HepG2 (cell line): ENCODE measurements around the gene OPN3. TPM values are rescaled to one million over a fixed set of nuclear protein-coding genes. Genes with fewer than 3 reads are reported as not detected.

Source experiments
- ATAC-seq: fragments of 200-7000 bp; cut with Tn5 transposase; 3 replicates; pipeline ENCODE4 v1.9.1; 2020; ENCODE audit warnings: mild to moderate bottlenecking, moderate library complexity
- BruUV-seq: library from RNA; stranded (reverse); fragments of 400-500 nt; replicated peaks from 2 replicates; lab custom pipeline; 2021; lab: Mats Ljungman, UMichigan
- CTCF ChIA-PET: fragments of 300-600 bp; formaldehyde crosslinking; extraction: SDS; loops from one replicate; lab custom pipeline; 2021; ENCODE audit warnings: low total read pairs, inconsistent platforms, low intra/inter-chr PET ratio; lab: Yijun Ruan, JAX
- POLR2A ChIA-PET: fragments of 350-600 bp; sonication (Branson Sonifier 250); formaldehyde crosslinking; loops from one replicate; lab custom pipeline; 2020; ENCODE audit warnings: antibody characterized with exemption, inconsistent platforms; lab: Yijun Ruan, JAX
- DNase-seq: peaks from one replicate; pipeline ENCODE4 v3.0.0-alpha.2; 2015; ENCODE audit warnings: low spot score
- FAIRE-seq: peaks from 3 replicates; lab custom pipeline; 2011; peaks lifted over from hg19 to GRCh38; lab: Jason Lieb, UNC
- H2AFZ ChIP-seq: one replicate; pipeline ENCODE4 v1.6.1; 2011; ENCODE audit warnings: low read length, inconsistent platforms
- H3K27ac ChIP-seq: fragments of 300-600 bp; 3 replicates; pipeline ENCODE4 v1.8.0; 2011; ENCODE audit warnings: mixed run types, mild to moderate bottlenecking, mixed read lengths, low read length, inconsistent platforms; ENCODE audit not compliant: insufficient read depth; ENCODE audit errors: extremely low read length
- H3K27me3 ChIP-seq, 2 experiments: fragments of 200-600 bp in 1 of 2; 2 replicates in 1 of 2; 3 replicates in 1 of 2; pipeline versions ENCODE4 v1.6.0 to v1.8.0; 2011; ENCODE audit warnings: low read length in 2 of 2, mild to moderate bottlenecking in 2 of 2, moderate library complexity in 2 of 2, inconsistent platforms in 1 of 2; ENCODE audit not compliant: insufficient read depth in 2 of 2, control insufficient read depth in 1 of 2
- H3K36me3 ChIP-seq, 2 experiments: fragments of 200-600 bp in 1 of 2; replicated peaks in 1 of 2; 2 replicates in 1 of 2; 3 replicates in 1 of 2; pipeline versions ENCODE4 v1.5.1 to v1.8.0; 2011; ENCODE audit warnings: low read length in 2 of 2, inconsistent platforms in 1 of 2; ENCODE audit not compliant: insufficient read depth in 2 of 2, control insufficient read depth in 1 of 2
- H3K4me1 ChIP-seq: 2 replicates; pipeline ENCODE4 v1.5.1; 2012; ENCODE audit warnings: low read length, inconsistent platforms; ENCODE audit not compliant: insufficient read depth
- H3K4me2 ChIP-seq: 2 replicates; pipeline ENCODE4 v1.6.0; 2011; ENCODE audit warnings: low read depth, low read length, inconsistent platforms
- H3K4me3 ChIP-seq, 3 experiments: fragments of 200-600 bp in 1 of 3; sonication (generic), shearing (Covaris generic) in 1 of 3; replicated peaks in 1 of 3; 2 replicates each; pipeline ENCODE4 v1.5.1; 2011 to 2016; ENCODE audit warnings: low read length in 3 of 3, inconsistent platforms in 2 of 3, low read depth in 2 of 3, mild to moderate bottlenecking in 2 of 3, control low read depth in 1 of 3, mixed read lengths in 1 of 3; ENCODE audit not compliant: insufficient read depth in 1 of 3
- H3K79me2 ChIP-seq: one replicate; pipeline ENCODE4 v1.6.1; 2011; ENCODE audit warnings: low read length, inconsistent platforms; ENCODE audit not compliant: insufficient read depth
- H3K9ac ChIP-seq: 2 replicates; pipeline ENCODE4 v1.6.0; 2011; ENCODE audit warnings: mild to moderate bottlenecking, low read depth, low read length, inconsistent platforms; ENCODE audit not compliant: insufficient read depth
- H3K9me3 ChIP-seq: 2 replicates; pipeline ENCODE4 v1.5.1; 2012; ENCODE audit warnings: mild to moderate bottlenecking, low read length
- H4K20me1 ChIP-seq: 2 replicates; pipeline ENCODE4 v1.6.0; 2011; ENCODE audit warnings: inconsistent platforms, mild to moderate bottlenecking, low read length, moderate library complexity; ENCODE audit not compliant: insufficient read depth
- BORCS8-MEF2B ChIP-seq: sonication (generic); formaldehyde crosslinking; IDR thresholded peaks from 2 replicates; pipeline ENCODE4 v1.8.0; 2022; ENCODE audit warnings: mild to moderate bottlenecking, missing genetic modification reagents
- ESRRA ChIP-seq: sonication (generic); formaldehyde crosslinking; IDR thresholded peaks from 2 replicates; pipeline ENCODE4 v1.5.1; 2020; ENCODE audit warnings: mild to moderate bottlenecking, low read depth, missing genetic modification reagents
- FOXA3 ChIP-seq: IDR thresholded peaks from 2 replicates; pipeline ENCODE4 v1.6.1; 2016; ENCODE audit warnings: missing genetic modification reagents, missing compliant biosample characterization
- FOXC1 ChIP-seq: sonication (generic); formaldehyde crosslinking; IDR thresholded peaks from 2 replicates; pipeline ENCODE4 v1.8.0; 2022; ENCODE audit warnings: mild to moderate bottlenecking, missing genetic modification reagents, borderline replicate concordance
- GABPB1 ChIP-seq: IDR thresholded peaks from 2 replicates; pipeline ENCODE4 v1.6.1; 2016; ENCODE audit warnings: mild to moderate bottlenecking, missing genetic modification reagents, moderate library complexity, missing compliant biosample characterization
- POLR2AphosphoS5 ChIP-seq: IDR thresholded peaks from 2 replicates; pipeline ENCODE4 v1.6.1; 2012; ENCODE audit warnings: low read depth, low read length
- ZNF292 ChIP-seq: sonication (generic); formaldehyde crosslinking; IDR thresholded peaks from 2 replicates; pipeline ENCODE4 v1.8.1; 2022; ENCODE audit warnings: mild to moderate bottlenecking, low read depth, missing genetic modification reagents, borderline replicate concordance
- WGBS: methylation state at CpG from one replicate; pipeline ENCODE4 v1.1.6; 2017; ENCODE audit warnings: low lambda C conversion rate; 5-methylcytosine and 5-hydroxymethylcytosine counted together
- in situ Hi-C: cut with HindIII; loops from 2 replicates; pipeline ENCODE4 v1.10.0; 2017; ENCODE audit warnings: low pct_unique_long_range_greater_than_20kb; ENCODE audit not compliant: extremely low pct_ligation_motif_present
- intact Hi-C: fragments of 100-400 bp; cut with micrococcal nuclease; formaldehyde crosslinking; loops from one replicate; pipeline ENCODE4 v1.10.0; 2022; ENCODE audit not compliant: unreplicated experiment
- polyA plus RNA-seq, 8 experiments: library from polyadenylated mRNA; depleted of rRNA in 3 of 8; stranded (reverse) in 7 of 8; unstranded in 1 of 8; fragments of >200 nt; fragmentation: Illumina TruSeq in 4 of 8; extraction: Trizol in 4 of 8; gene quantifications; 2 replicates each; pipeline versions ENCODE4 v1.2.1 to v1.2.3, GENCODE V29; 2011 to 2016; ENCODE audit warnings: low read depth in 4 of 8, missing spikeins in 1 of 8, mixed read lengths in 1 of 8; ENCODE audit not compliant: insufficient read depth in 1 of 8
- total RNA-seq, 5 experiments: library from RNA; depleted of rRNA; stranded (reverse); fragments of >200 nt; fragmentation: Illumina TruSeq; extraction: Trizol; gene quantifications; 2 replicates each; pipeline ENCODE4 v1.2.3, GENCODE V29; 2016; ENCODE audit warnings: low read depth in 1 of 5
- TF ChIP-seq, protein P1 (sequence below): sonication (generic); formaldehyde crosslinking; IDR thresholded peaks from 2 replicates; pipeline ENCODE4 v1.5.1; 2020; ENCODE audit warnings: missing genetic modification reagents, mild to moderate bottlenecking, borderline replicate concordance
- TF ChIP-seq, protein P2 (sequence below): sonication (generic); formaldehyde crosslinking; IDR thresholded peaks from 2 replicates; pipeline ENCODE4 v1.5.1; 2020; ENCODE audit warnings: missing genetic modification reagents, mild to moderate bottlenecking, borderline replicate concordance

OPN3 gene
- total and polyA plus RNA-seq, 2 of the 13 experiments (the other 11 are each of a cell fraction or from before 2014, with no cell fraction given): 17.4 to 23.0 TPM

DNA sequence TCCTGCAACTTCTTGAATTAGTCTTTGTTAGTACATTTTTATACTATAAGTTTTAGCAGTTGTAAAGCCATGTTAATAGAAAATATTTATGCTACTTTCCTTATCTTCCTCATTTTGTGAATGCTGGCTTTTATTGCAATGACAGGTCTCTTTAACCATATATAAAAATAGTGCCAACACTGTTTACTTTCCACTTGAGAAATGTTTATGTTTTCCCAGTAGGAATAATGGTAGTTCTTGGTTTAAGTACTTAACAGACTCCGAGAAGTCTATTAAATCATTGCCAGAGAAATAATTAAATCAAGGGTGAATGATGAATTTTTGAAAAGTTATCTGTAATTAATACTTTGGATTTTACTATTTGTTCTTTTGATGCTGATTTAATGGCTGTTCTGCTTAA is 9.7 kb downstream of the OPN3 start:
- BruUV-seq: no TSS peak
- H2AFZ ChIP-seq: no peak overlapping the region
- no peak overlapping the region for H3K4me3 ChIP-seq
- no peak overlapping the region for H3K9ac ChIP-seq
- TF ChIP-seq ZNF292 (CRISPR knock-in tag) (no peak), FOXC1 (CRISPR knock-in tag) (no peak), FOXA3 (CRISPR knock-in tag) (no peak), BORCS8-MEF2B (CRISPR knock-in tag) (no peak), GABPB1 (CRISPR knock-in tag) (no peak), POLR2AphosphoS5 (no peak), ESRRA (CRISPR knock-in tag) (no peak)
- TF ChIP-seq, protein P1, sequence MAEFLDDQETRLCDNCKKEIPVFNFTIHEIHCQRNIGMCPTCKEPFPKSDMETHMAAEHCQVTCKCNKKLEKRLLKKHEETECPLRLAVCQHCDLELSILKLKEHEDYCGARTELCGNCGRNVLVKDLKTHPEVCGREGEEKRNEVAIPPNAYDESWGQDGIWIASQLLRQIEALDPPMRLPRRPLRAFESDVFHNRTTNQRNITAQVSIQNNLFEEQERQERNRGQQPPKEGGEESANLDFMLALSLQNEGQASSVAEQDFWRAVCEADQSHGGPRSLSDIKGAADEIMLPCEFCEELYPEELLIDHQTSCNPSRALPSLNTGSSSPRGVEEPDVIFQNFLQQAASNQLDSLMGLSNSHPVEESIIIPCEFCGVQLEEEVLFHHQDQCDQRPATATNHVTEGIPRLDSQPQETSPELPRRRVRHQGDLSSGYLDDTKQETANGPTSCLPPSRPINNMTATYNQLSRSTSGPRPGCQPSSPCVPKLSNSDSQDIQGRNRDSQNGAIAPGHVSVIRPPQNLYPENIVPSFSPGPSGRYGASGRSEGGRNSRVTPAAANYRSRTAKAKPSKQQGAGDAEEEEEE (CRISPR knock-in tag): no peak
- TF ChIP-seq, protein P2, sequence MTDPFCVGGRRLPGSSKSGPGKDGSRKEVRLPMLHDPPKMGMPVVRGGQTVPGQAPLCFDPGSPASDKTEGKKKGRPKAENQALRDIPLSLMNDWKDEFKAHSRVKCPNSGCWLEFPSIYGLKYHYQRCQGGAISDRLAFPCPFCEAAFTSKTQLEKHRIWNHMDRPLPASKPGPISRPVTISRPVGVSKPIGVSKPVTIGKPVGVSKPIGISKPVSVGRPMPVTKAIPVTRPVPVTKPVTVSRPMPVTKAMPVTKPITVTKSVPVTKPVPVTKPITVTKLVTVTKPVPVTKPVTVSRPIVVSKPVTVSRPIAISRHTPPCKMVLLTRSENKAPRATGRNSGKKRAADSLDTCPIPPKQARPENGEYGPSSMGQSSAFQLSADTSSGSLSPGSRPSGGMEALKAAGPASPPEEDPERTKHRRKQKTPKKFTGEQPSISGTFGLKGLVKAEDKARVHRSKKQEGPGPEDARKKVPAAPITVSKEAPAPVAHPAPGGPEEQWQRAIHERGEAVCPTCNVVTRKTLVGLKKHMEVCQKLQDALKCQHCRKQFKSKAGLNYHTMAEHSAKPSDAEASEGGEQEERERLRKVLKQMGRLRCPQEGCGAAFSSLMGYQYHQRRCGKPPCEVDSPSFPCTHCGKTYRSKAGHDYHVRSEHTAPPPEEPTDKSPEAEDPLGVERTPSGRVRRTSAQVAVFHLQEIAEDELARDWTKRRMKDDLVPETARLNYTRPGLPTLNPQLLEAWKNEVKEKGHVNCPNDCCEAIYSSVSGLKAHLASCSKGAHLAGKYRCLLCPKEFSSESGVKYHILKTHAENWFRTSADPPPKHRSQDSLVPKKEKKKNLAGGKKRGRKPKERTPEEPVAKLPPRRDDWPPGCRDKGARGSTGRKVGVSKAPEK (CRISPR knock-in tag): no peak
- H3K9me3 ChIP-seq: no peaks in the 10 kb centered on the region
- ChIA-PET CTCF (no interaction called here), POLR2A (no interaction called here)
- no peak for FAIRE-seq
- no peak for ATAC-seq
- H3K36me3 ChIP-seq: peaks cover 2 to 13% of the 10 kb centered on the region in 2 experiments; a peak in 4 of 5 replicates
- WGBS: 98% methylated on average over 1 of the region's 1 CpG
- no peak overlapping the region for H3K4me2 ChIP-seq
- no peak overlapping the region for H3K27ac ChIP-seq
- peaks cover 18% of the 10 kb centered on the region for H3K4me1 ChIP-seq
- DNase-seq: no peak
- no peaks in the 10 kb centered on the region for H3K79me2 ChIP-seq
- H3K27me3 ChIP-seq: no peaks in the 10 kb centered on the region
- H4K20me1 ChIP-seq: no peaks in the 10 kb centered on the region
- in situ Hi-C loops: loop anchor here (10.0 kb wide), 1 partner anchor 106 kb away; no protein-coding TSS in a partner anchor
- intact Hi-C loops: no loop called here
